ENCODE measurements around the gene SF3A2.

- TF ChIP-seq CTCF (conservative IDR thresholded peaks at IDR 0.05; ENCODE audit: low read length) (no peak), EZH2phosphoT487 (IDR thresholded peaks at IDR 0.05; ENCODE audit: borderline replicate concordance) (no peak)
These were observed 26.4 kb upstream of the SF3A2 start for GRCh38 chr19:2210206-2210605.
